ENCODE results near the gene SEL1L3.

SEL1L3 gene

DNA sequence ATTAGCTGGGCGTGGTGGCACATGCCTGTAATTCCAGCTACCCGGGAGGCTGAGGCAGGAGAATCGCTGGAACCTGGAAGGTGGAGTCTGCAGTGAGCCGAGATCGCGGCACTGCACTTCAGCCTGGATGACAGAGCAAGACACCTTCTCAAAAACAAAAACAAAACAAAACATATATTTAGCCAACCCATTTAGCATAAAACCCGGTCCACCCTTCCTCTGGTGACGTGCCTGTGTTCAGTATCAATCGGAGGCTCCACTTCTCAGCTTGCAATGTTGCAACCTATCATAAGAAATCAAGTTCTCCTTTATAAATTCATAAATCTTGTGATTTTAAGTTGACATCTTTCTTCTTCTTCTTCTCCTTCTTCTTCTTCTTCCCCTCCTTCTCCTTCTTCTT, 133.2 kb downstream of the SEL1L3 start:
- DNase-seq (ENCODE audit: low spot score), result no peak

- DNase-seq (ENCODE audit: low spot score), result no peak
Measured at GRCh38 chr4:25728886-25729285, 133.9 kb downstream of the SEL1L3 start.

DNA sequence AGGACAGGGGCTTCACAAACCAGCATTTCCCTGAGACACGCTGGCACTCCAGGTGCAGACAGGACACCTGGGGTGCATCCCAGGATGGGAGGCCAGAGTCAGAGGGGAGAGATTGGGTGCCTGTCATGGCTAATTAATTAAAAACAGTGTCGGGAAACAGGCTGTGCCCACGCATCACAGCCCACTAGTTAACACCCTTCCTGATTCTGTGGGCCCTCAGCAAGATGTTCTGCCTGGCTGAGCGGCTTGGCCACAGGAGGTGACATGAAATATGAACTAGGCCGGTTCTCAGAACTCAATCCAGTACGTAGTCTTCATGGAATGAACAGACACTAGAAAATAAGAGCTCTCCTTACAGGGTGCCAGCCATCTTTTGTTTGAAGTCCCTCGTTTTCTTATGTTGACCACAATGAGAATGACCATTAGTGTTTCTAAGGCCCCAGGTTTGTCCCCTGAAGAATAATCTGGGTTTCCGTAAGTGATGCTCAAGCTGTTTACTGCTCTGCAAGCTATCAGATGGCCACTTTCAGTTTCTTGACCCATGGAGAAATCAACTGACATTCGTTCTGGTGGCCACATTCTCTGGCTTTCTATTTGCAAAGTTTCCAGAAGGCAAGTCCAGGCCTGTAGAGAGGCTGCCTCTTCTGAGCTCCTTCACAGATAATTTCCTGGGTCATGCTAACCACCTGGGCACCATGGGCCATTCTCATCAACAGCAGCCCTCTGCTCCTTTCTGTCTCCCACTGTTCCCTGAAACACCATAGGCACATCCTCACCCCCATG, 134.9 kb downstream of the SEL1L3 start:
- DNase-seq (ENCODE audit: low spot score), result no peak

DNA sequence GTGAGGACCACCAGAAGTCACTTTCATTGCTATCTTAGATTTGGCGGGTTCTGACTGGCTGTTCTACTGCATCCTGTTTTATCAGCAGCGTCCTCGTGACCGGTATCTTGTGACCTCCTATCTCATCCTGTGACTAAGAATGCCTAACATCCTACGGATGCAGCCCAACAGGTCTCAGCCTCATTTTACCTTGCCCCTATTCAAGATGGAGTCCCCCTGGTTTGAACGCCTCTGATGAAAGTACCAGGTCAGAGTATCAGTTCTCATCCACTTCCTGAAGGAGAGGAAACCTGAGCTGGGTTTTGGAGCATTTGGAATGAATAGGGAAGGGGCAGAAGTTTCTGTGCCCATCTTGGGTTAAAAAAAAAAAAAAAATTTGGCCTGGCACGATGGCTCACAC, 136.9 kb downstream of the SEL1L3 start:
- DNase-seq (ENCODE audit: low spot score), result no peak

DNA sequence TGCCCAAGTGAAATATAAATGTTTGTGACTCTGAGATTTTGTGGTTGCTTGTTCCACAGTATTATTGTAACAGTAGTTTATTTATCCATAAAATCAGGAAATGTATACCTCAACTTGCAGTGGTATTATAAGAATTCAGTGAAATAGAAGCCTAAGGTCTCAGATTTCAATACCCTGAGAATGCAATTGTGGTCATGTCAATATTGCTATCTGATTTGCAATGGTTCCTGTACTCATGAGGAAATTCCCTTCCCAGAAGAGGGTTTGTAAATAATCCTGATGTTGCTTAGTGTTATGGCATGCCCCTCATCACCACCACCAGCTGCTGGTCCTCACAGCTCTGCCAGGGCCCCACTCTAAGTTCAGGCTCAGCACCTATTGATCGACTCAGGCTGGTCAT, 139.4 kb downstream of the SEL1L3 start:
- DNase-seq (ENCODE audit: low spot score), result no peak

DNA sequence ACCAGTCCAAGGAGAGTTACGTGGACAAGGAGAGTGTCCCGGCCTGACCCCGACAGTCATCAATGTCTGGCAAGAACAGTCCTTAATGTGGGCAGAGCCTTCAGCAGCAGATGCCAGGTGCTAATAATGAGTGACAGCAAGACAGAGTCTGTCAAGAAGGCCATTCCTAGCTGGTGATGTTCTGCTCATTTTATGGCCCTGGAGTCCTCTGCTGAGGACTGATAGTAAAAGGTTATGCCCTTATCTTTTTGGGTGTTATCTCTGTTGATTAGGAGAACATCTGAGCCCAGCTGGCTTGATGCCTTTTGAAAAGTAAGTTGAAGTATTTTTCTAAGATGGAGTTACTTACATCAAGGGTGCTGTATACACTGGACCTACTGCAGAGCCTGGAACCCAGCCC, 139.8 kb downstream of the SEL1L3 start:
- DNase-seq (ENCODE audit: low spot score), result peak; percentile 7

DNA sequence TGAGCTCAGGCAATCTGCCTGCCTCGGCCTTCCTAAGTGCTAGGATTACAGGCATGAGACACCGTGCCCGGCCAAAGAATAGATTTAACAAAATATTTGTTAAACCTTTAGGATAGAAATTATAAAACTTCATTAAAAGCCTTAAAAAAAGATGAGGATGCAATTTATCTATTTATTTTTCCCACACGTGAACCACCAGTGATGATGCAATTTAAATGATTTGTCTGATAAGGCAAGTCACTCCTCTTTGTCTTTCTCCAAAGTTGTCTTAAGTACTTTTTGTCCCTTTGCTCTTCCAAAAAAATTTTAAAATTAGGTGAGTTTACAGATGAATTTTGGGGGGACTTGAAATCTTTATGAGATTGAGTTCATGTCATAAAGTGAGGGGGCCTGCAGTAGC, 149.0 kb downstream of the SEL1L3 start:
- DNase-seq (ENCODE audit: low spot score), result no peak

DNA sequence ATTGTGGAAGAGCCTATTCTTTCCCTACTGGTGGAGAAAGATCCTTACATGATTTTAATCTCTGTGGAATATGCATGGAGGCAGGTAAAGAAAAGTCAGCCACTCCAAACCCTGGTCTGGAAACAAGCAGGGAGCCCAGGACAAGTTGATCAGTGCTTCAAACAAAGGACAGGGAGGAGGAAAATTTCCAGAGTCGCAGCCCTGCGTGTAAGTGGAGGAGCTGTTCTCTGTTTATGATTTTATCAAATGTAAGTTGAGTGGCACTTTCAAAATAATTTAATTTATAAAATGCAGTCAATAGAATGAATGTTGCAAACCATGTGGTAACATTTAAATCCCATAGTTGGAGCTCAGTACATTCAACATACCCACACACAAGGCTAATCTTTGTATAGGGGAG, 150.2 kb downstream of the SEL1L3 start:
- no peak for DNase-seq (ENCODE audit: low spot score)

DNA sequence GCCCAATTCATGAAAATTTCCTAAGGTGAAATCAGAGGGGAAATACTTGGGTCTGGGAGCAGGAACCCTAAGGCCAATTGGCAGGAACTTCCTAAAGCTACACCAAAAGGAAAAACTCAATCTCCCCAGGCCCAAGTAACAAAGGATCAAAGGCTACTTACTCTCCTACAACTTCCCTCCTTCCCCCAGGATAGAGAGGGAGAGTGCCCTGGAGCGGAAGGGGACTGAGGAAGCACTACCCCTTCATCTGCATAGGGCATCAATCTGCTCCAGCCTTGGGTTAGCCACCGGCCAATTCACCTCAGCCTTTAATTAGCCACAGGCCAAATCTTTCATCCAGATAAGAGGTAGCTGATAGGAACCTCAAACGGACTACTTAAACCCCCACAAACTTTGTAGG, 152.2 kb downstream of the SEL1L3 start:
- no peak for DNase-seq (ENCODE audit: low spot score)

- DNase-seq (ENCODE audit: low spot score), result no peak
Measured at GRCh38 chr4:25704516-25704915, 158.3 kb downstream of the SEL1L3 start.

DNA sequence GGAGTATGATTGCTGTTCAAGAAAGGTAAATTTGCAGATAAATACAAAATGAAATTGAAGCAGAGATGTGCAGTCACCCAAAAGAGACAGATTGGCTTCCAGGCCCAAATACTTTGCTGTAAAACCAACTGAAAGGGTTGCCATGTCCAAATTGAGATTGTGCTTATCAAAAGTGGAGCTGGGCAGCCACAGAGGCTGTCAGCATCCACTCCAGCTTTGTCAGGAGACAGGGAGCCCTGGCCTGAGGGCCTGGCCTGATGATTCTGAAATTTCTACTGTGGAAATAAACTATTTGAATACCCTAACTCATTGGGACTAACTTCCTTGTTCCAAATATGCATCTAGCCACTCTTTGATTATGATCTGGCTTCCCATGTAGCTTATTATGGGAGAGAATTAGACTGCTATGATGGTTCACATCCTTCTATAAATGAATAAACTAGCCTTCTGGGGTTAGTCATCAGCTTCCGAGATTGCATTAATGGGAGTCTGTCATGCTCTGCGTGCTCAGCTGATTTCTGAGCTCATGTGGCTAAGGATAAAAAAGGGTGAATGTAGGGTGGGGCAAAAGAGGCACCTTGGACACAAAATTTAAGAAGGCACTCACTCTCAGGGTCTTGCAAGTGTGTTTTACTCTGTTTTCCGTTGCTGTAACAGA, 158.9 kb downstream of the SEL1L3 start:
- no peak for DNase-seq (ENCODE audit: low spot score)

GRCh38 chr4:25702848-25703247, 159.9 kb downstream of the SEL1L3 start:
- DNase-seq (ENCODE audit: low spot score), result no peak

GRCh38 chr4:25700661-25701060, 162.1 kb downstream of the SEL1L3 start:
- DNase-seq (ENCODE audit: low spot score), result no peak

- no peak for DNase-seq (ENCODE audit: low spot score)
Measured at GRCh38 chr4:25697516-25697915, 165.3 kb downstream of the SEL1L3 start.

All from hematopoietic multipotent progenitor cell treated with erythropoietin and hydrocortisone succinate and interleukin-3 and kit ligand, for 15 days (in vitro differentiated cells).